OCI-LY3 (cell line): ENCODE data around the gene TUBA1B.

Source experiments
- H2AFZ ChIP-seq: fragments of 200-600, 300-600 bp; shearing (Covaris generic); 2 replicates; pipeline ENCODE4 v1.6.0; 2014; ENCODE audit warnings: antibody characterized with exemption, low read depth, low read length
- H3K27ac ChIP-seq: fragments of 200-600, 300-600 bp; sonication (generic); 2 replicates; pipeline ENCODE4 v1.5.1; 2014; ENCODE audit warnings: mild to moderate bottlenecking, low read length, moderate library complexity, mixed read lengths
- H3K27me3 ChIP-seq: fragments of 200-600, 300-600 bp; sonication (generic); 2 replicates; pipeline ENCODE4 v1.6.1; 2014; ENCODE audit warnings: low read depth, low read length, mixed read lengths
- H3K36me3 ChIP-seq: fragments of 200-600, 300-600 bp; sonication (generic); replicated peaks from 2 replicates; pipeline ENCODE3; 2014; ENCODE audit warnings: low read depth, low read length, mixed read lengths
- H3K4me1 ChIP-seq: fragments of 300-600, 200-600 bp; sonication (generic); 2 replicates; pipeline ENCODE4 v1.6.1; 2014; ENCODE audit warnings: low read length, mixed read lengths
- H3K4me2 ChIP-seq: fragments of 200-600, 300-600 bp; sonication (generic); 2 replicates; pipeline ENCODE4 v1.6.1; 2014; ENCODE audit warnings: low read length, mixed read lengths
- H3K4me3 ChIP-seq: fragments of 300-600, 200-600 bp; sonication (generic); 2 replicates; pipeline ENCODE4 v1.5.1; 2014; ENCODE audit warnings: antibody characterized with exemption, mild to moderate bottlenecking, low read length, moderate library complexity
- H3K79me2 ChIP-seq: fragments of 300-600, 200-600 bp; shearing (Covaris generic); 2 replicates; pipeline ENCODE4 v1.6.1; 2014; ENCODE audit warnings: mild to moderate bottlenecking, low read length, mixed read lengths
- H3K9ac ChIP-seq: fragments of 300-600, 200-600 bp; shearing (Covaris generic); 2 replicates; pipeline ENCODE4 v1.6.0; 2014; ENCODE audit warnings: mild to moderate bottlenecking, low read length, moderate library complexity
- H3K9me3 ChIP-seq: fragments of 200-600, 300-600 bp; shearing (Covaris generic); 2 replicates; pipeline ENCODE4 v1.6.1; 2014; ENCODE audit warnings: low read length, mixed read lengths; ENCODE audit not compliant: insufficient read depth
- H4K20me1 ChIP-seq: fragments of 200-600, 300-600 bp; sonication (generic); 2 replicates; pipeline ENCODE4 v1.6.1; 2016; ENCODE audit warnings: low read length, mixed read lengths; ENCODE audit not compliant: insufficient read depth
- EZH2phosphoT487 ChIP-seq: fragments of 200-600 bp; shearing (Covaris generic); IDR thresholded peaks from 2 replicates; pipeline ENCODE4 v1.6.1; 2018; ENCODE audit warnings: antibody characterized with exemption, mixed run types, low read depth
- TF ChIP-seq, protein P1 (sequence below): fragments of 200-600, 300-600 bp; sonication (generic); IDR thresholded peaks from 2 replicates; pipeline ENCODE4 v1.5.1; 2014; ENCODE audit warnings: antibody characterized with exemption, low read length, low read depth

The TUBA1B gene

DNA sequence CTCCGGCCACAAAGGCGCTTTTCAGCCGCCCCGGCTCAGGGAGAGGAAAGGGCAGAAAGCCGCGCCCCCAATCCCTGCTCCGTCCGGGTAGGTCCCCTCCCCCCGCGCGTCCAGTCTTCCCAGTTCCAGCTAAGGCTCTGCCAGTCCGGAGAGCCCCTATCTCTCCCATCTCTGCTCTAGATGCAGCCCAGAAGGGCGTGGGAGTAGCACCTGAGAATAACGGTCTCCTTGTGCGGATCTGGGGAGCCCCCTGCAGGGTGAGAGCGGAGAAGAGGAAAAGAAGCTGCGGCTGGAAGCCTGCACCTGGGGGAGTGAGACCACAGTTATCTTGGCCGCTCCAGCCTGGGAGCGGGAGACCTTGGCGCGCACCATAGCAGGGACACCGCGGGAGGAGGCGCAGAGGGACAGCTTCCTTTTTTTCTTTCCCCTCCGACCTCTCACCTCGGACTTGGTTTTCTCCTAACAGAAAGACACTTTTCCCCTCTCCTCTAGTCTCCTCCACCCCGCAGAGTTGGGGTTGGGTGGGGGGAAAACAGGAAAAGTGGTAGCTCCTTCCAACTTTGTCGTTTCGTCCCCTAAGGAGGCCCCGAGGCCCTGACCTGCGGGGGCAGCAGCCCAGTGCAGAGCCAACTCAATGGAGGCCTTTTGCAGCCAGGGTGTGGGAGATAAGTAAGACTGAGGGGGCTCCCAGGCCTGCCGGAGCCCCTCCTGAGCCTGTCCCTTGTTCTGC is 38.9 kb downstream of the TUBA1B start:
- Histone ChIP-seq H3K4me1 (peaks cover 27% of the 10 kb centered on the region), H3K36me3 (peaks cover 2% of the 10 kb centered on the region), H3K9me3 (no peaks in the 10 kb centered on the region), H3K4me2 (peak overlapping the region; percentile 77), H3K79me2 (no peaks in the 10 kb centered on the region), H3K4me3 (peak overlapping the region; percentile 59), H3K27me3 (peaks cover 54% of the 10 kb centered on the region), H3K9ac (no peak overlapping the region), H3K27ac (no peak overlapping the region), H2AFZ (peak overlapping the region; percentile 39; the same call in 1 of the 2 replicates), H4K20me1 (no peaks in the 10 kb centered on the region)
- TF ChIP-seq, protein P1, sequence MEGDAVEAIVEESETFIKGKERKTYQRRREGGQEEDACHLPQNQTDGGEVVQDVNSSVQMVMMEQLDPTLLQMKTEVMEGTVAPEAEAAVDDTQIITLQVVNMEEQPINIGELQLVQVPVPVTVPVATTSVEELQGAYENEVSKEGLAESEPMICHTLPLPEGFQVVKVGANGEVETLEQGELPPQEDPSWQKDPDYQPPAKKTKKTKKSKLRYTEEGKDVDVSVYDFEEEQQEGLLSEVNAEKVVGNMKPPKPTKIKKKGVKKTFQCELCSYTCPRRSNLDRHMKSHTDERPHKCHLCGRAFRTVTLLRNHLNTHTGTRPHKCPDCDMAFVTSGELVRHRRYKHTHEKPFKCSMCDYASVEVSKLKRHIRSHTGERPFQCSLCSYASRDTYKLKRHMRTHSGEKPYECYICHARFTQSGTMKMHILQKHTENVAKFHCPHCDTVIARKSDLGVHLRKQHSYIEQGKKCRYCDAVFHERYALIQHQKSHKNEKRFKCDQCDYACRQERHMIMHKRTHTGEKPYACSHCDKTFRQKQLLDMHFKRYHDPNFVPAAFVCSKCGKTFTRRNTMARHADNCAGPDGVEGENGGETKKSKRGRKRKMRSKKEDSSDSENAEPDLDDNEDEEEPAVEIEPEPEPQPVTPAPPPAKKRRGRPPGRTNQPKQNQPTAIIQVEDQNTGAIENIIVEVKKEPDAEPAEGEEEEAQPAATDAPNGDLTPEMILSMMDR = peak; percentile 57
- no peak for TF ChIP-seq EZH2phosphoT487

DNA sequence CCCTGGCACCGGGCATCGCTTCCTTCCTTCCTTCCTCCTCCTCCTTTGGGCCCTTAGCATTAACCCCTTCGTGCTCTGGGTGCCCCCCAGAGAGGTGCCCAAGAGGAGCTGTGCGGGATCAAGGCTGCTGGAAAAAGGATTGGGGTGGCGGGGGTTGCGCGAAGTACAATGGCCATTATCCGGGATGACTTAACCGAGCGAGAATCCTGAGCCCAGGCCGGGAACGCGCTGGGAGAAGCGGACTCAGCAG is 39.4 kb downstream of the TUBA1B start:
- TF ChIP-seq, protein P1 = no peak
- TF ChIP-seq EZH2phosphoT487 = no peak
- Histone ChIP-seq H2AFZ (no peak overlapping the region), H3K79me2 (no peaks in the 10 kb centered on the region), H3K9ac (no peak overlapping the region), H3K27me3 (peaks cover 54% of the 10 kb centered on the region), H3K27ac (no peak overlapping the region), H3K36me3 (no peaks in the 10 kb centered on the region), H3K4me2 (peak overlapping the region; percentile 77), H3K9me3 (no peaks in the 10 kb centered on the region), H3K4me3 (peak overlapping the region; percentile 59), H4K20me1 (no peaks in the 10 kb centered on the region), H3K4me1 (peaks cover 27% of the 10 kb centered on the region)

DNA sequence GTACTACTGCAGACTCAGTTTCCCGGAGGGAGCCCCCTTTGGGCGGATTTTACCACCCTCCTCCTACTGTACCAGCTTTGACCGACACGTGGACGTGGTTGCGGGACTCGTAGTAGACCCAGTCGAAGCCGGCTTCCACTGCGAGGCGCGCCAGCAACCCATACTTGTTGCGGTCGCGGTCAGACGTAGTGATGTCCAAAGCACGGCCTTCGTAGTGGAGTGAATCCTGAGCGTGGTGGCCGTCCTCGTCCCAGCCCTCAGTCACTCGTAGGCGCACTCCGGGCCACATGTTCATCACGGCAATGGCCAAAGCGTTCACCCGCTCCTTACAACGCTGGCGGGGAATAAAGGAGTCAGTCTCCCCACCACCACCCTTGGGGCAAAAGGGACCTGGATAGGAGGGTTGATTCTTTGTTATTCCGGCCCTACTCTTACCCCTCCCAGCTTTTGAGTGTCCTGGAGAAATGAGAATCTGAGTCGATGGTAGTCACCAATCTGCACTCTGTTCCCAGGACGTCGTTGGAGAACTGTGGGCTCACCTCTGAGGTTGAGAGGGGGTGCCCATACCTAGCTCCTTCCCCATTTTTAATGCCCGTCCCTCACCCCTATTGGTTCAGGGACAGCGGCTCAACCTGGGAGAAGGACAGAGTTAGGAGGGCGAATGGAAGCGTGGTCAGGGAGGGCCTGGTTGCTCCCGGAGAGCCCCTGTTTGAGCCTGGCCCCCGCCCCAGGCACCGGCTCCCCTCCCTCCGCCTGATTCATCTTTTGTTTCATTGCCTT is 39.9 kb downstream of the TUBA1B start:
- H4K20me1 ChIP-seq = no peaks in the 10 kb centered on the region
- H3K4me1 ChIP-seq = peaks cover 27% of the 10 kb centered on the region
- no peak for TF ChIP-seq EZH2phosphoT487
- TF ChIP-seq, protein P1 = no peak
- no peaks in the 10 kb centered on the region for H3K36me3 ChIP-seq
- no peaks in the 10 kb centered on the region for H3K79me2 ChIP-seq
- 0 out of 2 replicates have a peak overlapping the region, but pooled peaks have one; percentile 59 for H3K4me3 ChIP-seq
- no peaks in the 10 kb centered on the region for H3K9me3 ChIP-seq
- no peak overlapping the region for H3K27ac ChIP-seq
- peak overlapping the region; percentile 77 for H3K4me2 ChIP-seq
- no peak overlapping the region for H2AFZ ChIP-seq
- H3K9ac ChIP-seq = no peak overlapping the region
- peaks cover 54% of the 10 kb centered on the region for H3K27me3 ChIP-seq
